SH-SY5Y (cell line): ENCODE data around the gene TNPO3.

Experiments
- GATA2 ChIP-seq: IDR thresholded peaks from 2 replicates; pipeline ENCODE4 v1.6.1; 2011; ENCODE audit warnings: mild to moderate bottlenecking, low read depth, low read length
- GATA3 ChIP-seq: IDR thresholded peaks from 2 replicates; pipeline ENCODE4 v1.6.1; 2011; ENCODE audit warnings: low read depth, mild to moderate bottlenecking, low read length, moderate library complexity

The TNPO3 gene

DNA sequence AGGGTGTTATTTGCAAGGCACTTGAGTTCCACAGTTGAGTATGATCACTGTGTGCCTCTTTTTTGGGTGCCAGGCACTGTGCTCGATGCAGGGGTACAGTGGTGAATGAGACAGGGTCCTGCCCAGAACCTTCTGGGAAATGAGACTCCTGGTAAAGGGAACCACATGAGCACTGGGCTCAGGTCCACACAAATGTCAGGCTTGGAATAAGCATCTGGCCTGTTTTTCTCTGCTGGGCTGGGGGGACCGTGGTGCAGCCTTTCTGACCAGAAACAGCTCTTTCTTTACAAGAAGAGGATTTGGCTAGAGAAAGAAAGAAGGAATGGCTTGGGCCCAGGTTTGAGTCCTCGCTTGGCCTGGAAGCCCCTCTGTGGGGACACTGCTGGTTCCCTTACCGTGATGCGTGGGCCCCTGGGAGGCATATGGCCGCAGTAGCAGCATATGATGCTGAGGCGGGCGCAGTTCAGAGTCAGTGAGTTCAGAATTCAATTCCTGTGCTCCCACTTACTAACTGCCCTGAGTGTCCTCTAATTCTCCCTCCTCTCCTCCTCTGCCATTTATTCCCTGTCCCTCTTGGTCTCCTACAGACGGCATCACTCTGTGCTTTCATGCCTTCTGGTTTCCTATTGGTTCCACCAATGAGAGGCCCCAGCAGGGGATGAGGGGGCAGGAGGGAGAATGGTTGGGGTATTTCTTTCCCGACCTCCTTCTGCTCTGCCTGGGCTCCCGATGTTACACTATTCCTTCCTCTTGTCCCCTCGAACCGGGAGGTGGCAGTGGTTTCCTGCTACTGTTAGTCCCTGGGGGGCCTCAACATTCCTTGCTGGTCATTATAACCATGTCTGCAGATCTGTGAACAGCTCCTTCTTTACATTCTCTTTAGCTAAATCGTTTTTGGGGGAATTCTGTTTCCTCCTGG is 134.8 kb downstream of the TNPO3 start:
- no peak for TF ChIP-seq GATA2
- no peak for TF ChIP-seq GATA3

DNA sequence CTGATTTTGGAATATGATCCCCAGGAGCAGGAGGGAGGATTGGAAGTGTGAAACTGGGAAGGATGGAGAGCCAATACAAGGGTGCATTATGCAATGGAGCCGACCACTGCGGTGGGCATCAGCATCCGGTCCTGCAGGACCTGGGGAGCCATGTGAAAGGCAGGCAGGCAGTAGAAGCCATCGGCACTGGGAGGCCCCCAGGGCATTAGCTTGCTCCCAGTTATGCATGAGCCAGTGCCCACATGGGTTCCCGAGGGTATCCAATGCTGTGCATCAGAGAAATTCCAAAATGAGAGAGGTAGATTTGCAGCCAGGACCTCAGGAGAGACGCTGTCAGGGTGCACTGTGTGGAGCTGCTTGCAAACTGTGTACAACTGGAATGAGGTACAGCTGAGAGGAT is 135.7 kb downstream of the TNPO3 start:
- TF ChIP-seq GATA3 (no peak), GATA2 (no peak)

DNA sequence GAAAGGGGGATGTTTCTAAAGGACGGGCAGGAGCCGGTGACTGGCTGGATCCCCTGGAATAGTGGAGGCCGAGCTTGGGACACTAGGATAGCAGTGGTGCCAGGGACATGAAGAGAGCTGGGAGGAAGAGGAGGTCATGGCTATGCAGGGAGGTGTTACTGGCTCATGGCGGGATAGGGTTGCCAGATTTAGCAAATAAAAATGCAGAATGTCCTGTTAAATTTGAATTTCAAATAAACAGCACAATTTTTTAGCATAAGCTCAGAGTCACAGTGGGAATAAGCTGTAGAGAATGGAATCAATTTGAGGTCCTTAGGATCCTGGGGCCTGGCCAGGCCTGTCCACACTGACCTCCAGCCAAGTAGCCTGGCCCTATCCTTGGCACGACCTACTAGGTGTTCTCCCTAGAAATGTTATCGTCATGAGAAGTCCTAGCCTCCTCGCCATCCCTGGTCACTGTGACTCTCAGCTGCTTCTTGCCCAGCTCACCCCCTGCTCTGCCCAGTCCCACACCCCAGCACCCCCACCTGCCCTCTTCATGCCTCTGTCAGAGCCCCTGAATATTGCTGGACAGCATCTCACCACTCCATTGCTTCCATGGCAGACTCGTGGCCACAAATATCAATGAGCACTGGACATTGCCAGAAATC is 136.8 kb downstream of the TNPO3 start:
- no peak for TF ChIP-seq GATA3
- TF ChIP-seq GATA2, result no peak

DNA sequence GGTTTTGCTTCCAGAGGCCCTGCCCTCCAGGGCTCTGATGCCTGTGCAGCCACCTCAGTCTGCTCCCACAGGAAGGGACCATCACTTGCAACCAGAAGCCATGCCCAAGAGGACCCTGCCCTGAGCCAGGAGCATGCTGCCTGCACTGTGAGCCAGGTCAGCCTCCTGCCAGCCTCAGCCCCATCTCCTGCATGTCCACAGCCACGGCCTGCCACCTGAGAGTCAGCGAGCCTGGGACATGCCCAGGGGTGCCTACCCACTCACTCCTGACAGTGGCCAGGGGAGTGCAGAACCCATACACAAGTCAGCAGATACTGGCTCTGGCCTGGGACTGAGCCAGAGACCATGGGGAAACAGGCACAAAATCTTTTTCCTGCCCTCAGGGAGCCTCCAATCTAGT is 137.8 kb downstream of the TNPO3 start:
- no peak for TF ChIP-seq GATA2
- TF ChIP-seq GATA3, result no peak

DNA sequence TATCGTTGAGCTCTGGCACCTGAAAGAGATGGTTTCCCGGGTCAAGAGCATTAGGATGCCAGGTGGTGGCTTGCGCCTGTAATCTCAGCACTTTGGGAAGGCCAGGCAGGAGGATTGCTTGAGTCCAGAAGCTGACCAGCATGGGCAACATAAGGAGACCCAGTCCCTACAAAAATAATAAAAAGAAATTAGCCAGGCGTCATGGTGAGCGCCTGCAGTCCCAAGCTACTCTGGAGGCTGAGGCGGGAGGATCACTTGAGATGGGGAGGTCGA is 138.3 kb downstream of the TNPO3 start:
- TF ChIP-seq GATA2, result no peak
- TF ChIP-seq GATA3, result no peak

DNA sequence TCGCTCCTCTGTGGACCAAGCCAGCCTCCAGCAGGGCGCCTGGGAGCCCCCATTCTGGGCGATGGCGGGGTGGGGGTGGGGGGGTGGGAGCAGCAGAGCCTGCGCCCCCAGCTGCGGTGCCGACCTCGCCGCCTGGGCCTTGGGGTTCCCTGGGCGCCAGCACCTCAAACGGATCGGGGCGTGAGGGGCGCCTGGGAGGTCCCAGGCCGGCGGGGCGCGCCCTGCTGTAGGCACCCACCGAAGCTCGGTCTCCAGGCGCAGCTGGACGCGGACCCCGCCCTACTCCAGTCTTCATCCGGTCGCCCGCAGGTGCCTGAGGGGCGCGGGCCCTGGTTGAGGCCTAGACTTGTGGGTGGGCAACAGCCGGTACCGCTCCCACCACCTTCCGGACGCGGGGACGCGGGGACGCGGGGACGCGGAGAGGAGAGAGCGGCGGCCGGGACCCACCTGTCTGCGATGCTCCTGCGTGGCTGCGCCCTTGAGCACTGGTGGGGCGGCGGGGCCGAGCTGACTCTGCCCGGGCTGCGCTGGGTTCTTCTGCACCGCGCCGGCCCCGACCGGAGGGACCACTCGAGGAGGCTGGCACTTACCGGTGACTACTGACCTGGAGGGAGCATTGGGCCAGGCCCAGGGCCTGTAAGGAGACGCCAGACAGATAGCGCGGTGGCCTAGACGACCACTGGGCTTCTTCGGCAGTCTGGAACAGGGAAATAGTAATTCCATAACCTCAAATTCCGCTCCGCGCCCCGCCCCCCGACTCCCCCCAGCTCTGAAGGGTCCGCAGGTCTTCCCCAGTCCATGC is 138.9 kb downstream of the TNPO3 start:
- no peak for TF ChIP-seq GATA3

DNA sequence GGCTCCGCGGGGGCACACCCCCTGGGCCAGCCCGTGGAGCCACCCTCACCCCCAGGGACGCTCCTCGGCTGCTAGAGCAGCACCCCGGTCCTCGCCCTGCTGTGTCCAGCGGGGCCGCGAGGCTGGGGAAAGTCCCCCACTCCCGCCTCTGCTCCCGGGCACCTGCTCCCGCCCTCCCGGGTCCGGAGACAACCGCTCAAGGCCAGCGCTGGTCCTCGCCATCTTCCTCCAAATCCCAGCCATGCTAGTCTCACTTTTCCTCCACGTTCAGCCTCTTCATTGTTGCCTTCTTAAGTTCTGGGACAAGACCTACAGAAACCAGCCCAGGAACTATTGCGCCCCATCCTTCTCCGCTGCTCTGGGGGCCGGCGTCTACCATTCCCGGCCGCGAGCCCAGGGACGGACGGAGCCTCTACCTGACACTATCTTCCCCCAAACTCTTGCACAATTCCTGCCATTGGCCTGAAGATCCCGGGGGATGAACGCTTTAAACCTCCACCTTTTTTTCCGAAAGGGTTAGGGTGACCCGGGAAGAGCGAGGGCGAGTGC is 139.6 kb downstream of the TNPO3 start:
- TF ChIP-seq GATA2, result no peak
- no peak for TF ChIP-seq GATA3

DNA sequence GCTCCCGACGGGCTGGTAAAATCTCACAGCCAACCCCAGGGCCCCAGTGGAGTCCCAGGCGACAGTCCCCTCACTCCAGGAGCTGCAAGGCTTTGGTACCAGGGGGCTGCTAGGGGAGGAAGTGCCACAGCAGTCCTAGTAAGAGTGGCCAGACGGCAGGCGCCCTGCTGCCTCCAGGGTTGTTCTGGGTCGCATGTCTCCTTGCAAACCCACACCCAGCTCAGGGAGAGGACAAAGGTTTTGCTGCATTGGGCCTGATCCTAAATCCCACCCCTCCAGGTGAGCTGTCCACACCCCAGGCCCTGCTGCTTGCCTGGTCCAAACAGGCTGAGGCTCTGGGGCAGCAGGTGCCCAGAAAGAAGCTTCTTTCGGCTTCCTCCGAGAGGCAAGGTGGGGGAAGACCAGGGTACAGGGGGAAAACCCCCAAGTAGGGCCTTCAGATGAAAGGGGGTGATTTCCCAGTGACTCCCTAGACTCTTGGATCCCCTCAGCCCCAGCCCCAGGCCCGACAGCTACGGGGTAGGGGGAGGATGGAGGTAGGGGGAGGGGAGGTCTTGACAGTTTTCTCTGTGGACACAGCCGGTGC is 140.3 kb downstream of the TNPO3 start:
- TF ChIP-seq GATA3 (no peak), GATA2 (no peak)

DNA sequence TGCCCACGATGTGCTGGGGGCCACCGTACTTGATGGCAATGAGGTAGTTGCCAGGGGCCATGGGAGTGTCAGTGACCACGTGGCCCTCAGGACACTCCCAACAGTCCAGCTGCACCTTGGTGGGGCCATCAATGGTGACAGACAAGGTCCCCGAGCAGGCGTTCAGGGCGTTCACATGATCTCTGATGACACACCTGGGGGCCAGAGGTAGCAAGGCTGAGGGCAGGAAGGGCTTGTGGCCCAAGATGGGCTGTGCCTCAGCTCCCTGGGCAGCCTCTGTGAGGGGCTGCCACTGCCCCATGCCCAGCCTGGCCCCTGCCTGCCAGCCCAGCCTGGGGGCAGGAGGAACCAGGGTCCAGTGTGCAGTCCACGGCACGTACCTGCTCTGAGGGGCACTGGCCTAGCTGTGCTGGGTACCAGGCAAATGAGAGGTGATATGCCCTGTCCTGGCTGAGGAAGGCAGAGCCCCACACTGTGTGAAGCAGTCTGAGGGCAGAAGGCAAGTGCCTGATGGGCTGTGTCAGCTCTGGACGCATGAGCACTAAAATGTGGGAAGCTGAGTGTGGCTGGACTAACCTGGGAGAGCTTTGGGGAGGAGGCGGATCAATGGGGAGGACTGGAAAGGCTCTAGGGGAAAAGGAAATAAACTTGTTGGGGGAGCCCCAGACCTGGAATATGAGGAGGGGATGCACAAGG is 140.9 kb downstream of the TNPO3 start:
- TF ChIP-seq GATA2 (no peak), GATA3 (no peak)

DNA sequence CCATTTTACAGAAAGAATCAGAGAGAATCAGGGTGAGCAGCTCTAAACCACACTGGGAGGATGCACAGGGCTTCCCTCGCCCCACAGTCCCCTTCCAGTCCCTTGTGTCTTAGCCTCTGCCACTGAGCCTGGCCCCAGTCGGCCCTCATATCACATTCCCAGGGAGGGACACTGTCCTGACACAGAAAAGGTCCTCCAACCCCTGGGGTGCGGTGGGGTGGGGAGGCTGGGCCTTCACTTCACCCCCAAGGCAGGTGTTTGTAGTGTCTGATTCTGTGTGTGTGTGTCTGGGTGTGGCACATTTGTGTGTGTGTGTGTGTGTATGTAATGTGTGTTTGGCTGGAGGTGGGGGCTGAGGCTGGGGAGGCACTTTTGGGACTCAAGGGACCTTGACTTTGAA is 142.6 kb downstream of the TNPO3 start:
- TF ChIP-seq GATA3 (no peak), GATA2 (no peak)

DNA sequence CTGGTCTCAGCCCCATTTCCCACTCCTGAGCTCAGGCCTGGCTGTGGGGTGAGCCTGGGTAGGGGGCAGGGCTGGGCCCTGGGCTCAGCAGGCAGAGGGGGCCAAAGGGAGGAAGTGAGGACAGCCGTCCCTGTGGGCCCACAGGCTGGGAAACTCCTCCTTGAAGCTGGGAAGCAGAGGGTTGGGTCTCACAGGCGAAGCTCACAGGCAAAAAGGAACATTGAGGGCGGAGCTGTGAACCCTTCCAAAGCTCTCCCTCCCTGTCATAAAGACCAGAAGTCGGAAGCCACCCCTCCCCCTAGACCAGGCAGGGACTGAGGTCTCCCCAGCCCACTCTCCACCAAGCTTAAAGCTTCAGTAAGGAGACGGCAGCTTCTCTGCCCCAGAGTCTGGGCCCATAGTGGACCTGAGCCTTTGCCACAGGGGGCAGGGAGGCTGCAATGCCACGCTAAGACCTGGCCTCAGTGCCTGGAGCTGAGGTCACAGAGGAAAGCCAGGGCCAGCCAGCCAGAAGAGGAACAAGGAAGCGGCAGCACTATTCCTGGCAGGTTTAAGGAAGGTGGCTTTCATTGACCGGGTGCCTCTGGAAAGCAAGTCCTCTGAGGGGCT is 143.4 kb downstream of the TNPO3 start:
- TF ChIP-seq GATA3 (no peak), GATA2 (no peak)

DNA sequence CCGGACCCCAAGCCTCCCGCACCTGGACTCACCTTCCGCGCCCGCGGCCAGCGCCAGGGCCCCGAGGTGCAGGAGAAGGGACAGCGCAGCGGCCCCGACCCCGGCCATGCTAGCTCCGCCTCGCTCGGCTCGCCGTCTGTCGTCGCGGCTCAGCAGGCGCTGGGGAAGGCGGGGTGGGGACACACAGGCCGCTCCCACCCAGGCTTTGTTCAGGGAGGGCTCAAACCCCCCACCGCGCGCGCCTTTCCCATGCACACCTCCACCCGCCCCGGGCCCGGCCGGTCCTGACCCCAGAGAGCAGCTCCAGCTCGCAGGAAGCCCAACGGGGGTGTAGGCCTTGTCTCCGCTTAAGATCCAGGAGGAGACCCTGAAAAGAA is 144.4 kb downstream of the TNPO3 start, which contains the start of gene KCP:
Gene KCP, minus strand, starts transcription at position 141 of the 377 bp plus-strand sequence. Its CDS starts 33 bp downstream, at position 108.
- TF ChIP-seq GATA3, result no peak
- no peak for TF ChIP-seq GATA2

DNA sequence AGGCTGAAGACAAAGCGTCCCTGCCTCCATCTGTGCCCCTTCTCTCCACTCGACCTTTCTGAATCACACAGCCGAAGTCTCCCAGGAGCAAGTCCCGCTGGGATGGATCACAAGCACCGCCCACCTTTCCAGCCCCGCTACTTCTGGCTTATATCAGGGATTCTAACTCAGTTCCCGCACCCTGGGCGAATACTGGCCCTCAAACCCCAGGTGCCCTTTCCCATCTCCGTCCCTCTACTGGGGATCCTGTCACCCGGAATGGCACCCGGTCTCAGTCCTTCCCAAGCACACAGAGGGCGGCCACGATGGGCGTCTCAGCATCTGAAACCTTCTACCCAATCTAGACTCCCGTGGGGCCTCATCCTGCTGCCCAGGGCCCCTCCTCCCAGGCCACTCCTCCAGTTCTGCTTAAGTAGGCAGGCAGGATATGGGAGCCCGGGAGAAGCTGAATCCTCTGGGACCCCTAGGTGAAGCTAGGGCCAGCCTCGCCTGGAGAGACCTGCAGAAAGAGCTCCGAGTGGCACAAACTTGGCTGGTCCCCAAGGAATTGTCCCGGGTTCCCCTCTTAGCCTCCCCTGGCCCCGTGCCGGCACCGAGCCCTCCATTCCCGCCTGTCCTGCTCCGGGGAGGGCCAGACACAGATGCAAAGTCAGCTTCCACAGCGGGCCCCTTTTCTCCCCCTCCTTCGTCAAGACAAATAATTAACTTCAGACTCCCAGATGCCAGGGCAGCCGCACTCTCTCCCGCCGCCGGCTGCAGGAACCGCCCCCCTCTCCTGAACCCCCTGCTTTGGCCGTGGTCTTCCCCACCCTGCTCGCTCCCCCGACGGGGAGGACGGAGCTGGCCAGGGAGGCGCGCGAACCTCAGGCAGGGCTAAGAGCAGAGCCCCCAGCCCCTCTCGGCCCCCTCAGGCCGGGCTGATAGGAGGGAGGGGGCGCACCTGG is 145.0 kb downstream of the TNPO3 start:
- TF ChIP-seq GATA3 (no peak), GATA2 (no peak)
